Bronchial epithelial cell (primary cell): Measurements from ENCODE around the gene SETD3. TPM values are rescaled to one million over a fixed set of nuclear protein-coding genes. Genes with fewer than 3 reads are reported as not detected.

Source experiments
- DNase-seq: peaks from one replicate; pipeline ENCODE4 v3.0.0-alpha.2; 2010; ENCODE audit warnings: low read depth
- FAIRE-seq: peaks from 2 replicates; lab custom pipeline; 2011; peaks lifted over from hg19 to GRCh38; lab: Jason Lieb, UNC
- H3K27me3 ChIP-seq: 2 replicates; pipeline ENCODE4 v1.5.1; 2011; ENCODE audit warnings: low read length; ENCODE audit not compliant: control insufficient read depth, insufficient read depth
- H3K36me3 ChIP-seq: 2 replicates; pipeline ENCODE4 v1.5.1; 2011; ENCODE audit warnings: low read length; ENCODE audit not compliant: control insufficient read depth, insufficient read depth
- H3K4me3 ChIP-seq: 2 replicates; pipeline ENCODE4 v1.5.1; 2011; ENCODE audit warnings: mild to moderate bottlenecking, low read depth, low read length, control low read depth
- total RNA-seq: library from RNA; depleted of rRNA; stranded (reverse); fragments of >200 nt; gene quantifications from 2 replicates; pipeline ENCODE4 v1.2.1, GENCODE V29; 2014
- TF ChIP-seq, protein P1 (sequence below): IDR thresholded peaks from 2 replicates; pipeline ENCODE4 v1.5.1; 2011; ENCODE audit warnings: mild to moderate bottlenecking, moderate library complexity, low read length, control low read depth, inconsistent platforms; ENCODE audit not compliant: insufficient read depth, severe bottlenecking

SETD3 gene
- total RNA-seq, 1 donor from 2014 or later = 66.6 TPM

DNA sequence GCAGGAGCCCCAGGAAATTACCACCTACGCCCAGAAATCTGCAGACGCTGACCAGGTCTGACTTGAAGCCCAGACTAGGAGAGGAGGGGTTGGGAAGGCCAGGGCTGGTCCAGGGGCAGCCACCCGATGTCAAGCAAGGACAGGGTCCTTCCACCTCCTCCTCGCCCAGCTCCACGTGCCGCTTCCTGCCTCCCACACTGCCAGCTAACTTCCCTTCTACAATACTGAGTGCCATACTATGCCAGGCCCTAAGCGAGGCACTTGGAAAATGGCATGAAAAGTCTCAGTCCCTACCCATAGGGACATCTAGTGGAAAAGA lies 71.7 kb downstream of the SETD3 start:
- Histone ChIP-seq H3K4me3 (no peak overlapping the region), H3K27me3 (no peaks in the 10 kb centered on the region), H3K36me3 (peaks cover 16% of the 10 kb centered on the region)
- FAIRE-seq = no peak
- no peak for DNase-seq
- TF ChIP-seq, protein P1, sequence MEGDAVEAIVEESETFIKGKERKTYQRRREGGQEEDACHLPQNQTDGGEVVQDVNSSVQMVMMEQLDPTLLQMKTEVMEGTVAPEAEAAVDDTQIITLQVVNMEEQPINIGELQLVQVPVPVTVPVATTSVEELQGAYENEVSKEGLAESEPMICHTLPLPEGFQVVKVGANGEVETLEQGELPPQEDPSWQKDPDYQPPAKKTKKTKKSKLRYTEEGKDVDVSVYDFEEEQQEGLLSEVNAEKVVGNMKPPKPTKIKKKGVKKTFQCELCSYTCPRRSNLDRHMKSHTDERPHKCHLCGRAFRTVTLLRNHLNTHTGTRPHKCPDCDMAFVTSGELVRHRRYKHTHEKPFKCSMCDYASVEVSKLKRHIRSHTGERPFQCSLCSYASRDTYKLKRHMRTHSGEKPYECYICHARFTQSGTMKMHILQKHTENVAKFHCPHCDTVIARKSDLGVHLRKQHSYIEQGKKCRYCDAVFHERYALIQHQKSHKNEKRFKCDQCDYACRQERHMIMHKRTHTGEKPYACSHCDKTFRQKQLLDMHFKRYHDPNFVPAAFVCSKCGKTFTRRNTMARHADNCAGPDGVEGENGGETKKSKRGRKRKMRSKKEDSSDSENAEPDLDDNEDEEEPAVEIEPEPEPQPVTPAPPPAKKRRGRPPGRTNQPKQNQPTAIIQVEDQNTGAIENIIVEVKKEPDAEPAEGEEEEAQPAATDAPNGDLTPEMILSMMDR = no peak

DNA sequence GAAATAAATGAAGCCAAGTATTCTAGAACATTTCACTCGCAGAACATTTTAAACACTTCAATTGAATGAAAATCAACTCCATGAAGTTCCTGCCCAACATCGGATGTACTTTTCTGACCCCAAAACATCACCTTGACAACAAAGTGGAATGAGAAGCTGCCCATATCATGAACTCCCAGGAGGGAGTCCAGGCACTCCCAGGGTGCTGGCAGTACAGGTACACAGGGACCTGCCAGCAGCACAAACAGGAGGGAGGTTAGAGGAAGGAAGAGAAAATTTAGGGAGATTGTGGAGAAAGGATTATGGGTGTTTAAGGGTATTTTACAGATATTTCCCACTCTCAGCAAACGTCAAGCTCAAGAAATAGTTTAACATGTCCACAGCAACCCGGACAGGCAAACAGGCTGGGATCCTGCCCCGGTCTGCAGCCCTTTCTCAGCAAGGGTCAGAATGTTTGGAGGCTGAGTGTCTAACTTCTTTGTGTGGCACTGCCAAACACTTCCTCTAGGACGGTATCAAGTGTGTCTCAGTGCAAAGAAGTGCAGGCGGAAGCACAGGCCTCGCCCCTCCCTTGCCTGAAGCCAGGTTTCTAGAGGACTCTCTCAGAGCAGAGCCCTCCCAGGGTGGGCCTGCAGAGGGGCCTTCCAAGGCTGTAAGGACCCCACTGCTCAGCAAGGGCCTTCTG lies 72.2 kb downstream of the SETD3 start:
- TF ChIP-seq, protein P1 = no peak
- no peak for DNase-seq
- Histone ChIP-seq H3K4me3 (no peak overlapping the region), H3K27me3 (no peaks in the 10 kb centered on the region), H3K36me3 (peaks cover 18% of the 10 kb centered on the region)
- no peak for FAIRE-seq

DNA sequence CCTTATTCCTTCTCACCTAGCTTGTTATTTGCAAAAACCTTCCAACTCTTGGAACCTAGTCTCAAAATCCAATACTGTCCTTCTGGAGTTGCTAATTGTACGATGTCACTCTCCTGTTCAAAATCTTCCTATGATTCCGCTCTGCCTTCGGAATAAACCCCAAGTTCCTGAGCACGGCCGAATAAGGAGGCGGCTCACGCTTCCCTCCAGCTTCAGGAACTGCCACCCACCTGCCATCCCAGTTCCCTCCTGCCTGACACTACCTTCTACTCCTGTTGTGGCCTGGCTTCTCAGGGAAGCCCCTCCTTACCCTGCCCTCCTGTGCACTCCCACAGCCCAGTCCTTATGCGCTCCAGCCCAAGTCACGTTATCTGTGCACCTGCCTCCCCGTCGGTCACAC lies 73.2 kb downstream of the SETD3 start:
- peak; percentile 28 for FAIRE-seq
- H3K36me3 ChIP-seq = peaks cover 17% of the 10 kb centered on the region

DNA sequence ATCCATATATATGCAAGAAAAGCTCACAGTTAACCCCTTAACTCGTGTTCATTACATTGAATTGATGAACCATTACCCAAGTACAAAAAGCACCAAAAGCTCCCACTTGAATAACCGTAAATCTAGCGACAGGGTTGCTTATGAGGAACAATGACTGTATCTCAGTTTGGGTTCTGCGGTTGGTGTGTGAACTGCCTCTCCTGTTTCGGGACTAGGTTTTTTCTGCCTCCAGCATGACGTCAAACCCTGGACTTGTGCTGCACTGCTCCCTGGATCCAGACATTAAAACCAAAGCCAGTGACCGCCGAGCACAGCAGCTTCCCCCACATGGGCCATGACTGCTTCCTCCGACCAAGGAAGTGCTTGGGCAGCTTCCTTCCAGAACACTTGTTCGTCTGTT lies 77.7 kb downstream of the SETD3 start:
- DNase-seq (no peak), FAIRE-seq (no peak)
- no peaks in the 10 kb centered on the region for H3K27me3 ChIP-seq
- TF ChIP-seq, protein P1 = no peak
- no peak overlapping the region for H3K4me3 ChIP-seq
- peaks cover 16% of the 10 kb centered on the region for H3K36me3 ChIP-seq

More for the DNA sequence above, 73.2 kb downstream of the SETD3 start:
- TF ChIP-seq, protein P1 = no peak
- no peak for DNase-seq
- no peaks in the 10 kb centered on the region for H3K27me3 ChIP-seq
- H3K4me3 ChIP-seq = no peak overlapping the region

DNA sequence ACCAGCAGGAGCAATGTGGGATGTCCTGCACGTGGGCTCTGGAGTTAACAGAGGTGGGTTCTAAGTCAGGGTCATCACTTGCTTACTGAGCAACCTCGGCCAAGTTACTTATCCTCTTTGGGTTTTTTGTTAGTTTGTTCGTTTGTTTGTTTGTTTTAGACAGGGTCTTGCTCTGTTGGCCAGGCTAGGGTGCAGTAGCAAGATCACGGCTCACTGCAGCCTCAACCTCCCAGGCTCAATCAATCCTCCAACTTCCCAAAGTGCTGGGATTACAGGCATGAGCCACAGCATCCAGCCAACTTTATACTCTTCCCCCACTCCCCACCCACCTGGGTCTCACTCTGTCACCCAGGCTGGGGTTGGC lies 78.4 kb downstream of the SETD3 start:
- no peak overlapping the region for H3K4me3 ChIP-seq
- H3K27me3 ChIP-seq = no peaks in the 10 kb centered on the region
- peaks cover 16% of the 10 kb centered on the region for H3K36me3 ChIP-seq
- peak; percentile 32 for FAIRE-seq
- TF ChIP-seq, protein P1 = no peak
- DNase-seq = no peak
